A549 (cell line): ENCODE data around the gene PEF1.

Experiments
- CTCF ChIP-seq: fragments of >200 bp; sonication (Bioruptor Twin); formaldehyde crosslinking; IDR thresholded peaks from 3 replicates; pipeline ENCODE4 v1.5.1; 2016
- NR3C1 ChIP-seq: fragments of >200 bp; sonication (Bioruptor Twin); formaldehyde crosslinking; IDR thresholded peaks from 3 replicates; pipeline ENCODE4 v1.6.1; 2017
- PHF8 ChIP-seq: fragments of 200-600 bp; sonication (generic); IDR thresholded peaks from 2 replicates; pipeline ENCODE4 v1.6.1; 2016; ENCODE audit warnings: low read depth, mild to moderate bottlenecking, antibody characterized with exemption, moderate library complexity, borderline replicate concordance
- USF2 ChIP-seq: fragments of 450-650 bp; IDR thresholded peaks from 2 replicates; pipeline ENCODE4 v1.6.1; 2014; ENCODE audit warnings: antibody characterized with exemption

GRCh38 chr1:31666263-31666963 is 21.7 kb upstream of the PEF1 start:
- TF ChIP-seq CTCF (no peak), USF2 (no peak), PHF8 (no peak), NR3C1 (no peak)
